Choroid plexus epithelial cell (primary cell): Measurements from ENCODE around the gene PRUNE1.

Experiments used
- DNase-seq: peaks from one replicate; pipeline ENCODE4 v3.0.0-alpha.2; 2010; ENCODE audit warnings: low read depth
- H3K4me3 ChIP-seq: 2 replicates; pipeline ENCODE4 v1.5.1; 2011; ENCODE audit warnings: low read depth, mild to moderate bottlenecking, control low read depth, low read length, moderate library complexity
- TF ChIP-seq, protein P1 (sequence below): conservative IDR thresholded peaks from 2 replicates; pipeline ENCODE4 v1.5.1; 2011; ENCODE audit warnings: low read depth, mild to moderate bottlenecking, control low read depth, inconsistent platforms, low read length, moderate library complexity

PRUNE1 gene

DNA sequence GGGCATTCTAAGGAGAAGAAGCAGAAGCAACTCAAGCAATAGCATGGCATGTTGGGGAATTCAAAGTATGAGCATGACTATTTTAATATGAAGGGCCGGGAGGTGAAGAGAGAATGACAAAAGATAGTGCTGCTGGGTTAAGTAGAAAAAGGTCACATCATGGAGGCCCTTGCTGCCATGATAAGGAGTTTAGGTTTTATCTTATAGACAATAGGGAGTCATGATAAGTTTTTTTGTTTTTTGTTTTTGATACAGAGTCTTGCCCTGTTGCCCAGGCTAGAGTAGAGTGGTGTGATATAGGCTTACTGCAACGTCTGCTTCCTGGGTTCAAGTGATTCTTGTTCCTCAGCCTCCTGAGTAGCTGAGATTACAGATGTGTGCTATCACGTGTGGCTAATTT is 31.3 kb downstream of the PRUNE1 start:
- TF ChIP-seq, protein P1, sequence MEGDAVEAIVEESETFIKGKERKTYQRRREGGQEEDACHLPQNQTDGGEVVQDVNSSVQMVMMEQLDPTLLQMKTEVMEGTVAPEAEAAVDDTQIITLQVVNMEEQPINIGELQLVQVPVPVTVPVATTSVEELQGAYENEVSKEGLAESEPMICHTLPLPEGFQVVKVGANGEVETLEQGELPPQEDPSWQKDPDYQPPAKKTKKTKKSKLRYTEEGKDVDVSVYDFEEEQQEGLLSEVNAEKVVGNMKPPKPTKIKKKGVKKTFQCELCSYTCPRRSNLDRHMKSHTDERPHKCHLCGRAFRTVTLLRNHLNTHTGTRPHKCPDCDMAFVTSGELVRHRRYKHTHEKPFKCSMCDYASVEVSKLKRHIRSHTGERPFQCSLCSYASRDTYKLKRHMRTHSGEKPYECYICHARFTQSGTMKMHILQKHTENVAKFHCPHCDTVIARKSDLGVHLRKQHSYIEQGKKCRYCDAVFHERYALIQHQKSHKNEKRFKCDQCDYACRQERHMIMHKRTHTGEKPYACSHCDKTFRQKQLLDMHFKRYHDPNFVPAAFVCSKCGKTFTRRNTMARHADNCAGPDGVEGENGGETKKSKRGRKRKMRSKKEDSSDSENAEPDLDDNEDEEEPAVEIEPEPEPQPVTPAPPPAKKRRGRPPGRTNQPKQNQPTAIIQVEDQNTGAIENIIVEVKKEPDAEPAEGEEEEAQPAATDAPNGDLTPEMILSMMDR = no peak
- no peak for DNase-seq
- no peak overlapping the region for H3K4me3 ChIP-seq

DNA sequence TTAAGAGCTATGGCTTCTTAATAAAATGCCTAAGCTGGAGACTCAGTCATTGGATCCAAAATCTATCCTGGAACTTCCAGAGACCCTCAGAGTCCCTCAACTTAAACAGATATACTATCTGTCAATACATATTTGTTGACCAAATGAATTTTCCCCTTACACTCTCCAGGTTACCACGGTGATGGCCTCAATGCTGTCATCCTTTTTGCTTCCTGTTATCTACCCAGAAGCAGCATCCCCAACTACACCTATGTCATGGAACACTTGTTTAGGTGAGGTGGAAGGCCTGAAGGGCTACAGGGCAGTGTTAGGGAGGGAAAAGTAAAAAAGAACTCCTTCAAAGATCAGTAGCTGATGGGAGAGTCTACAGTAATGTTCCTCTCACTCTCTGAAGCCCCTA is 34.9 kb downstream of the PRUNE1 start:
- no peak for DNase-seq
- no peak overlapping the region for H3K4me3 ChIP-seq
- TF ChIP-seq, protein P1 = no peak

DNA sequence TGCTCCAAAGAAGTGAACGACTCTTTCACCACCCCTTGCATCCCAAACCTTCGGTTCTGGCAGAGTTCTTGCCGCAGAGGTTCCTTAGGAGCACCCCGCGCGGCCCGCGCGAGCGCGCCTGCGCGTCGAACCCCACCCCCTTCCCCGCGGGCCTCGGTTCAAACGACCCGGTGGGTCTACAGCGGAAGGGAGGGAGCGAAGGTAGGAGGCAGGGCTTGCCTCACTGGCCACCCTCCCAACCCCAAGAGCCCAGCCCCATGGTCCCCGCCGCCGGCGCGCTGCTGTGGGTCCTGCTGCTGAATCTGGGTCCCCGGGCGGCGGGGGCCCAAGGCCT is 39.3 kb downstream of the PRUNE1 start, which contains the start of gene C1orf56:
C1orf56 (plus strand) TSS at position 161 of the 334 bp plus-strand sequence; CDS start at position 258, 97 bp downstream.
- H3K4me3 ChIP-seq = peak within 1 kb of the TSS; percentile 75
- peak; percentile 70 for DNase-seq
- TF ChIP-seq, protein P1 = no peak

DNA sequence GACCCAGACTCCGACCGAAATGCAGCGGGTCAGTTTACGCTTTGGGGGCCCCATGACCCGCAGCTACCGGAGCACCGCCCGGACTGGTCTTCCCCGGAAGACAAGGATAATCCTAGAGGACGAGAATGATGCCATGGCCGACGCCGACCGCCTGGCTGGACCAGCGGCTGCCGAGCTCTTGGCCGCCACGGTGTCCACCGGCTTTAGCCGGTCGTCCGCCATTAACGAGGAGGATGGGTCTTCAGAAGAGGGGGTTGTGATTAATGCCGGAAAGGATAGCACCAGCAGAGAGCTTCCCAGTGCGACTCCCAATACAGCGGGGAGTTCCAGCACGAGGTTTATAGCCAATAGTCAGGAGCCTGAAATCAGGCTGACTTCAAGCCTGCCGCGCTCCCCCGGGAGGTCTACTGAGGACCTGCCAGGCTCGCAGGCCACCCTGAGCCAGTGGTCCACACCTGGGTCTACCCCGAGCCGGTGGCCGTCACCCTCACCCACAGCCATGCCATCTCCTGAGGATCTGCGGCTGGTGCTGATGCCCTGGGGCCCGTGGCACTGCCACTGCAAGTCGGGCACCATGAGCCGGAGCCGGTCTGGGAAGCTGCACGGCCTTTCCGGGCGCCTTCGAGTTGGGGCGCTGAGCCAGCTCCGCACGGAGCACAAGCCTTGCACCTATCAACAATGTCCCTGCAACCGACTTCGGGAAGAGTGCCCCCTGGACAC is 39.8 kb downstream of the PRUNE1 start:
- TF ChIP-seq, protein P1 = peak; percentile 65
- peak overlapping the region; percentile 75 for H3K4me3 ChIP-seq

DNA sequence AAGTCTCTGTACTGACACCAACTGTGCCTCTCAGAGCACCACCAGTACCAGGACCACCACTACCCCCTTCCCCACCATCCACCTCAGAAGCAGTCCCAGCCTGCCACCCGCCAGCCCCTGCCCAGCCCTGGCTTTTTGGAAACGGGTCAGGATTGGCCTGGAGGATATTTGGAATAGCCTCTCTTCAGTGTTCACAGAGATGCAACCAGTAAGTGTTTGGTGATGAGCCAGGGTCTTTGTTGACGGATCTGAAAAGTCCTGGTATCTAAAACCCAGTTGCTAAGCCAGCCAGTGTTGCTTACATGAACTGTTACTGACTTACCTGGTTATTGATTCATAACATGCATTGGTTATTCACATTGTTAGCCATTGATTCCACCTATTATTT is 40.4 kb downstream of the PRUNE1 start:
- TF ChIP-seq, protein P1 = no peak
- H3K4me3 ChIP-seq = peak overlapping the region; percentile 75
- DNase-seq = no peak

More for the DNA sequence above, 39.8 kb downstream of the PRUNE1 start:
- peak; percentile 79 for DNase-seq

DNA sequence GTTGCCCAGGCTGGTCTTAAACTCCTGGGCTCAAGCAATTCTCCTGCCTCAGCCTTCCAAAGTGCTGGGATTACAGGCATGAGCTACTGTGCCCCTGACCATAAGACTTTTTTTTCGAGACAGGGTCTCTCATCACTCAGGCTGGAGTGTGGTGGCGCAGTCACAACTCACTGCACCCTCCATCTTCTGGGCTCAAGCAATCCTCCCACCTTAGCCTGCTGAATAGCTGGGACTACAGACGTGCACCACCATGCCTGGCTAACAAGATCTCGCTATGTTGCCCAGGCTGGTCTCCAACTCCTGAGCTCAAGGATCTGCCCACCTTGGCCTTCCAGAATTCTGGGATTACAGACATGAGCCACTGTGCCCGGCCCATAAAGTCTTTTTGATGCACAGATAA is 41.2 kb downstream of the PRUNE1 start:
- TF ChIP-seq, protein P1 = no peak
- DNase-seq = no peak
- no peak overlapping the region for H3K4me3 ChIP-seq

DNA sequence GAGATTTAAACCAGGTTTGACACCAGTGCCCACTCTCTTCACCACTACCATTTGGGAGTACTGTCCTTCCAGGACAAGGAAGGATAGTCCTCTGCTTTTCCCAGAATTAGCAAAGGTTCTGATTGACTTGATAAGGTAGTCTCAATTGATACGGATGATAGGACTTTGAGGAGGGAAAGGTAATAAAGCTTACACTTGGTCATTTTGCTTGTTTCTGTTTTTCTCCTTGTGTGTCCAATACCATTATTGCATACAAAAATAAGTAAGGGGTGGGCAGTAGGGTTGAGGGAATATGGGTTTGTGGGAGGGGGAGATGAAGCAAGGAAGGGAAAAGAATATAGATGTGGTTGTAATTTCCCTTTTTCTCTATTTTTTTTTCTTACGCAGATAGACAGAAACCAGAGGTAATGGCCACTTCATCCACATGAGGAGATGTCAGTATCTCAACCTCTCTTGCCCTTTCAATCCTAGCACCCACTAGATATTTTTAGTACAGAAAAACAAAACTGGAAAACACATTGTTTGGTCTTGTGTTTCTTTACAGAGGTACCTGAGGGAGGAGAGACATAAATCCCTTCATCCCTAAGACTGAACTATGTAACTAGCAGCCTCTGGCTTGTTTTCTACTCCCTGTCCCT is 41.9 kb downstream of the PRUNE1 start:
- TF ChIP-seq, protein P1 = no peak
- no peak overlapping the region for H3K4me3 ChIP-seq
- no peak for DNase-seq
